OCI-LY7 (cell line): ENCODE measurements around the gene USP15. TPM values are rescaled to one million over a fixed set of nuclear protein-coding genes. Genes with fewer than 3 reads are reported as not detected.

Experiments
- BruUV-seq: library from RNA; stranded (reverse); fragments of 400-500 nt; replicated peaks from 2 replicates; lab custom pipeline; 2021; lab: Mats Ljungman, UMichigan
- CTCF ChIA-PET: fragments of 300-600 bp; sonication (Branson Sonifier 250); formaldehyde crosslinking; loops from one replicate; lab custom pipeline; 2022; ENCODE audit warnings: antibody characterized with exemption; ENCODE audit not compliant: unreplicated experiment; lab: Charles Lee
- POLR2A ChIA-PET: fragments of 300-600 bp; sonication (Branson Sonifier 250); formaldehyde crosslinking; loops from one replicate; lab custom pipeline; 2022; ENCODE audit warnings: antibody characterized with exemption; lab: Charles Lee
- DNase-seq: peaks from one replicate; pipeline ENCODE4 v3.0.0-alpha.2; 2015; ENCODE audit warnings: low spot score
- H2AFZ ChIP-seq: fragments of 200-600 bp; sonication (generic), shearing (Covaris generic); 2 replicates; pipeline ENCODE4 v1.6.1; 2014; ENCODE audit warnings: mild to moderate bottlenecking, antibody characterized with exemption, low read length, moderate library complexity
- H3K27ac ChIP-seq: fragments of 200-600 bp; sonication (generic); 2 replicates; pipeline ENCODE4 v1.5.1; 2014; ENCODE audit warnings: mixed run types, low read depth, mild to moderate bottlenecking, moderate library complexity, low read length, inconsistent platforms; ENCODE audit not compliant: poor library complexity, severe bottlenecking
- H3K36me3 ChIP-seq: fragments of 200-600 bp; sonication (generic); 2 replicates; pipeline ENCODE4 v1.6.1; 2014; ENCODE audit warnings: mild to moderate bottlenecking, antibody characterized with exemption, low read length, moderate library complexity, mixed read lengths; ENCODE audit not compliant: insufficient read depth
- H3K4me1 ChIP-seq: fragments of 200-600 bp; sonication (generic); 2 replicates; pipeline ENCODE4 v1.5.1; 2014; ENCODE audit warnings: mild to moderate bottlenecking, low read length; ENCODE audit not compliant: insufficient read depth, poor library complexity, severe bottlenecking
- H3K4me2 ChIP-seq: fragments of 200-600 bp; sonication (generic); 2 replicates; pipeline ENCODE4 v1.6.1; 2014; ENCODE audit warnings: mild to moderate bottlenecking, low read length
- H3K4me3 ChIP-seq: fragments of 200-600 bp; sonication (generic); 2 replicates; pipeline ENCODE4 v1.5.1; 2014; ENCODE audit warnings: mild to moderate bottlenecking, low read depth, low read length; ENCODE audit not compliant: poor library complexity, severe bottlenecking
- H3K79me2 ChIP-seq: fragments of 200-600 bp; sonication (generic); 2 replicates; pipeline ENCODE4 v1.6.1; 2016; ENCODE audit warnings: low read depth, mild to moderate bottlenecking, low read length, moderate library complexity, mixed read lengths; ENCODE audit not compliant: insufficient read depth
- H3K9me2 ChIP-seq: fragments of 200-600 bp; sonication (generic); 2 replicates; pipeline ENCODE4 v1.6.1; 2016; ENCODE audit warnings: mild to moderate bottlenecking, low read length, mixed read lengths; ENCODE audit not compliant: insufficient read depth
- H3K9me3 ChIP-seq: fragments of 200-600 bp; sonication (generic); 2 replicates; pipeline ENCODE4 v1.6.1; 2014; ENCODE audit warnings: mild to moderate bottlenecking, mixed run types, low read length, mixed read lengths
- H4K20me1 ChIP-seq: fragments of 200-600 bp; sonication (generic); 2 replicates; pipeline ENCODE4 v1.6.1; 2014; ENCODE audit warnings: mild to moderate bottlenecking, antibody characterized with exemption, low read length, moderate library complexity, mixed read lengths; ENCODE audit not compliant: insufficient read depth
- EZH2phosphoT487 ChIP-seq: fragments of 200-600 bp; sonication (generic); IDR thresholded peaks from 2 replicates; pipeline ENCODE4 v1.6.1; 2018; ENCODE audit warnings: low read depth, borderline replicate concordance, mild to moderate bottlenecking, mixed run types, antibody characterized with exemption, low read length, moderate library complexity, mixed read lengths
- intact Hi-C: fragments of 100-400 bp; cut with micrococcal nuclease; formaldehyde crosslinking; loops from one replicate; pipeline ENCODE4 v1.10.0; 2022; ENCODE audit not compliant: unreplicated experiment
- total RNA-seq, 2 experiments: library from RNA; depleted of rRNA in 1 of 2; stranded (reverse); fragments of >200 nt in 1 of 2; shearing (Covaris generic) in 1 of 2; gene quantifications; 2 replicates each; pipeline ENCODE4 v1.2.3, GENCODE V29; 2014 to 2022
- TF ChIP-seq, protein P1 (sequence below): fragments of 200-600 bp; sonication (generic); conservative IDR thresholded peaks from 2 replicates; pipeline ENCODE4 v1.5.1; 2014; ENCODE audit warnings: mild to moderate bottlenecking, antibody characterized with exemption, low read length, moderate library complexity, mixed read lengths

The USP15 gene
- total RNA-seq, 2 experiments from 2014 or later, result 43.3 to 62.8 TPM

DNA sequence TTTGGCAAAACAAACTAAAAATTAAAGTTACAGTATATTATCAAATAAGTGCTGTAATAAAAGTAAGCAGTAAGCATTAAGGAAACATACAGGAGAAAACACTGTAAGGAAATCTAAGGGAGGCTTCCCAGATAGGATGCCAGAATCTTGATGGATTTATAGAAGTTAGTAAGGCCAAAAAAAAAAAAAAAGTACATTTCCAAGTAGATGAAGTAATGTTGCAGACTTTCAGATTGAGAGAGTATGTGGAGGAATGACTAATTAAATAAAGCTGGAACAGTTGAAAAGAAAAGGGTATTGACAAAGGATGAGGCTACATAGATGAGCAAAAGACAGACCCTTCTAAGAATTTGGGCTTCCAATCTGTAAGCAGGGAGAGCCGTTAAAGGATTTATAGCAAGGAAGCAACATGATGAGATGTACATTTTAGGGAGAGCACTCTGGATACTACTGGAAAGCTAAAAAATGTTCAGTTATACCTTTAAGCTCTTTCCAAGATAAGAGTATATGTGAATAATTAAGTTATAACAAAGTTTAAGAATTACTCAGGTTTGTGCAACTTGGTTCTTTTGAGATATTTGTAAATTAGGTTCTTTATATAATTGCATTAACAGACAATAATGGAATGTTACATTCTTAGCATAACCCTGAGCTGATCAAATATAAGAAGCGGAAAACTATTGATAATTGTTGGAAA is 119.0 kb downstream of the USP15 start:
- H3K27ac ChIP-seq, result no peak overlapping the region
- no peaks in the 10 kb centered on the region for H3K79me2 ChIP-seq
- H4K20me1 ChIP-seq, result no peaks in the 10 kb centered on the region
- ChIA-PET CTCF (no interaction called here), POLR2A (interaction anchor here (0.6 to 1.6 kb wide), 4 partner anchors 9 to 558 kb away, joined by 3 to 8 read pairs (median 4); no protein-coding TSS in a partner anchor)
- H3K9me2 ChIP-seq, result no peaks in the 10 kb centered on the region
- DNase-seq, result no peak
- no peak overlapping the region for H3K4me3 ChIP-seq
- intact Hi-C loops, result no loop called here
- H3K36me3 ChIP-seq, result peaks cover 25% of the 10 kb centered on the region; the same call in 1 of the 2 replicates
- no peak for TF ChIP-seq EZH2phosphoT487
- TF ChIP-seq, protein P1, sequence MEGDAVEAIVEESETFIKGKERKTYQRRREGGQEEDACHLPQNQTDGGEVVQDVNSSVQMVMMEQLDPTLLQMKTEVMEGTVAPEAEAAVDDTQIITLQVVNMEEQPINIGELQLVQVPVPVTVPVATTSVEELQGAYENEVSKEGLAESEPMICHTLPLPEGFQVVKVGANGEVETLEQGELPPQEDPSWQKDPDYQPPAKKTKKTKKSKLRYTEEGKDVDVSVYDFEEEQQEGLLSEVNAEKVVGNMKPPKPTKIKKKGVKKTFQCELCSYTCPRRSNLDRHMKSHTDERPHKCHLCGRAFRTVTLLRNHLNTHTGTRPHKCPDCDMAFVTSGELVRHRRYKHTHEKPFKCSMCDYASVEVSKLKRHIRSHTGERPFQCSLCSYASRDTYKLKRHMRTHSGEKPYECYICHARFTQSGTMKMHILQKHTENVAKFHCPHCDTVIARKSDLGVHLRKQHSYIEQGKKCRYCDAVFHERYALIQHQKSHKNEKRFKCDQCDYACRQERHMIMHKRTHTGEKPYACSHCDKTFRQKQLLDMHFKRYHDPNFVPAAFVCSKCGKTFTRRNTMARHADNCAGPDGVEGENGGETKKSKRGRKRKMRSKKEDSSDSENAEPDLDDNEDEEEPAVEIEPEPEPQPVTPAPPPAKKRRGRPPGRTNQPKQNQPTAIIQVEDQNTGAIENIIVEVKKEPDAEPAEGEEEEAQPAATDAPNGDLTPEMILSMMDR, result no peak
- BruUV-seq, result no TSS peak
- H3K9me3 ChIP-seq, result no peaks in the 10 kb centered on the region
- H3K4me1 ChIP-seq, result no peaks in the 10 kb centered on the region
- H2AFZ ChIP-seq, result no peak overlapping the region
- no peak overlapping the region for H3K4me2 ChIP-seq

DNA sequence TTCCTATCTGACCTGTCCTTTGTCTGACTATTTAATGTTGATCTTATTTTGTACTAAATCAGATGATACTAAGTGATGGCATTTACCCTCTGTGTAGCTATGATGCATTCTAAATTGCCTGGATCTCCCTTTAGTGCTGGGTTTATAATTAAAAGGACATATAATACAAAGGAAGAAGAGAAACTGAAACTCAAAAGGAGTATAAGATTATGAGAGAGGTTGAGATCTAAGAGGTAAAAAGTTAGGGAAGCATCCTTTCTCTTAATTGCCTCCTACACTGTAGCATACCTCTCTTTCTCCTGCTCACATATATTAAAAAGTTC is 119.5 kb downstream of the USP15 start:
- H3K9me3 ChIP-seq, result no peaks in the 10 kb centered on the region
- H3K4me2 ChIP-seq, result no peak overlapping the region
- peaks cover 26% of the 10 kb centered on the region; the same call in 1 of the 2 replicates for H3K36me3 ChIP-seq
- no peak overlapping the region for H3K4me3 ChIP-seq
- intact Hi-C loops, result no loop called here
- no peaks in the 10 kb centered on the region for H3K79me2 ChIP-seq
- H3K9me2 ChIP-seq, result no peaks in the 10 kb centered on the region
- H4K20me1 ChIP-seq, result no peaks in the 10 kb centered on the region
- H2AFZ ChIP-seq, result no peak overlapping the region
- CTCF ChIA-PET, result no interaction called here
- no peak for TF ChIP-seq EZH2phosphoT487
- TF ChIP-seq, protein P1, result no peak
- DNase-seq, result no peak
- H3K4me1 ChIP-seq, result no peaks in the 10 kb centered on the region
- POLR2A ChIA-PET, result interaction anchor here (0.6 to 1.6 kb wide), 4 partner anchors 10 to 558 kb away, joined by 3 to 8 read pairs (median 4); no protein-coding TSS in a partner anchor
- no TSS peak for BruUV-seq
- no peak overlapping the region for H3K27ac ChIP-seq

DNA sequence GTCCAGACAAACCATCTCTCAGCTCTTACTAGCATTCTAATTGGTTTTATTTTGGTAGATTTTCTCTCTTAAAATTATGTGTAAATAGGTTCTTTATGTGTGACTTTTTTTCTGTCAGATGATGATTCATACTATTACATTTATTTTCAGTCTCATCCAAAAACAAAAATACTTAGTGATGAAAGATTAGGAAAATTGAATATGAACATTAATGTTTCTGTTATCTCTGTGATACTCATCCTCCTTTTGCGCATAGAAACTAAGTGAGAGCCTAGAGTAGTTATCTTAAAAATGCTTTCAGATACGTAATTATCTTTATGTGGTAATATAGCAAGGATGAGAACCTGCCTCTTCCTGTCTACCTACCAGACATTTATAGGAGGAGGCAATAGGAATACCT is 122.3 kb downstream of the USP15 start:
- peaks cover 45% of the 10 kb centered on the region for H3K36me3 ChIP-seq

More for the DNA sequence above, 122.3 kb downstream of the USP15 start:
- Histone ChIP-seq H3K4me3 (no peak overlapping the region), H3K9me2 (no peaks in the 10 kb centered on the region), H3K79me2 (no peaks in the 10 kb centered on the region), H2AFZ (no peak overlapping the region), H3K9me3 (no peaks in the 10 kb centered on the region), H3K4me1 (no peaks in the 10 kb centered on the region), H3K27ac (no peak overlapping the region), H4K20me1 (no peaks in the 10 kb centered on the region), H3K4me2 (no peak overlapping the region)
- POLR2A ChIA-PET, result interaction anchor here (0.6 to 1.2 kb wide), 3 partner anchors 25 to 692 kb away, joined by 3 read pairs; no protein-coding TSS in a partner anchor
- TF ChIP-seq, protein P1, result no peak
- no peak for TF ChIP-seq EZH2phosphoT487
- BruUV-seq, result no TSS peak
- CTCF ChIA-PET, result no interaction called here
- intact Hi-C loops, result no loop called here
- no peak for DNase-seq
